Heart left ventricle (tissue), 16 donors: Measurements from ENCODE around the gene ANKLE1. TPM values are rescaled to one million over a fixed set of nuclear protein-coding genes. Genes with fewer than 3 reads are reported as not detected.

ENCODE experiments used
- ATAC-seq, 4 donors: fragments of 200-7000 bp; cut with Tn5 transposase; one replicate each; pipeline ENCODE4 v1.9.1; 2020 to 2022; ENCODE audit warnings: moderate library complexity in 4 of 4, mild to moderate bottlenecking in 3 of 4, moderate number of reproducible peaks in 1 of 4
- DNase-seq, 5 donors: peaks; one replicate each; pipeline ENCODE4 v3.0.0-alpha.2; 2020
- H3K27ac ChIP-seq, 12 donors: fragments of 200-600 bp; sonication (generic) in 4 of 12; one replicate each; pipeline versions ENCODE4 v1.5.0 to v1.8.0; 2016 to 2022; ENCODE audit warnings: mild to moderate bottlenecking in 2 of 12
- H3K27me3 ChIP-seq, 9 donors: fragments of 200-600 bp; sonication (generic) in 2 of 9; one replicate each; pipeline versions ENCODE4 v1.5.1 to v1.8.0; 2016 to 2022; ENCODE audit warnings: mild to moderate bottlenecking in 3 of 9
- H3K36me3 ChIP-seq, 9 donors: fragments of 200-600 bp; sonication (generic) in 2 of 9; one replicate each; pipeline versions ENCODE4 v1.5.0 to v1.8.0; 2018 to 2022; ENCODE audit warnings: mild to moderate bottlenecking in 2 of 9
- H3K4me1 ChIP-seq, 12 donors: fragments of 200-600 bp; sonication (generic) in 4 of 12; one replicate each; pipeline versions ENCODE4 v1.5.0 to v1.8.0; 2016 to 2022; ENCODE audit warnings: mild to moderate bottlenecking in 3 of 12
- H3K4me3 ChIP-seq, 12 donors: fragments of 200-600 bp; sonication (generic) in 4 of 12; one replicate each; pipeline versions ENCODE4 v1.5.0 to v1.8.0; 2017 to 2022; ENCODE audit warnings: mild to moderate bottlenecking in 9 of 12, moderate library complexity in 4 of 12
- H3K9me3 ChIP-seq, 12 donors: fragments of 200-600 bp; sonication (generic) in 4 of 12; one replicate each; pipeline versions ENCODE4 v1.5.0 to v1.8.0; 2016 to 2022; ENCODE audit warnings: mild to moderate bottlenecking in 1 of 12
- POLR2A ChIP-seq, 2 donors: fragments of 450-650 bp; IDR thresholded peaks; one replicate each; pipeline ENCODE4 v1.6.1; 2017; ENCODE audit warnings: antibody characterized with exemption in 2 of 2, mild to moderate bottlenecking in 2 of 2, moderate library complexity in 2 of 2
- WGBS, 4 donors: extraction: QIAGEN DNeasy Blood & Tissue Kit in 2 of 4; methylation state at CpG; one replicate each; pipeline versions ENCODE4 v1.1.5 to v1.1.7; 2013 to 2018; 5-methylcytosine and 5-hydroxymethylcytosine counted together
- intact Hi-C, 10 donors: fragments of 100-400 bp; cut with DNase I; formaldehyde crosslinking; loops; one replicate each; pipeline versions ENCODE4 v1.11.1 to v1.14.2; 2022
- polyA plus RNA-seq, 2 donors: library from polyadenylated mRNA; stranded (reverse); fragments of 200-250 nt; gene quantifications; one replicate each; pipeline ENCODE4 v1.2.3, GENCODE V29; 2013
- total RNA-seq, 9 donors: library from RNA; depleted of rRNA in 2 of 9; stranded (reverse); fragments of >200 nt in 2 of 9; fragmentation: NEBNext Ultra II Directional in 3 of 9; extraction: Animal tissue kit (Norgen Biotek cat#: 25700) in 3 of 9; gene quantifications; one replicate each; pipeline versions ENCODE4 v1.1.0 to v1.2.4, GENCODE V29; 2016 to 2023
- TF ChIP-seq, protein P1 (sequence below), 12 donors: fragments of 200-600 bp; sonication (generic) in 4 of 12; IDR thresholded peaks; one replicate each; pipeline versions ENCODE4 v1.5.0 to v1.8.0; 2018 to 2022; ENCODE audit warnings: antibody characterized with exemption in 12 of 12, mild to moderate bottlenecking in 5 of 12
- donor health status: ischemic (EF 13 %, LVEDD 7.1; RV severe dilation, severe dysfunction).
- donor health status: healthy with polysubstance abuse.
- donor health status: DM: no; HTN: yes; CAD: no.
- donor health status: DM: no; HTN: no; CAD: no.
- donor health status: ischemic (EF 25% LVEDD 6.9; RV normal size, moderate dysfunction).
- donor health status: ischemic (EF 25% LVEDD 5.7; RV mildly dilated, moderate dysfunction).
- donor health status: healthy.
- donor health status: DM: yes; HTN: yes; CAD: no.
- donor health status: ischemic (EF 35%, LVEDD 5.7; RV mildly dilated, moderate dysfunction).
- donor health status: nonischemic (EF 11% LVEDD 7.7; RV severe dilation, severe dysfunction).
- donor health status: DM: yes; HTN: yes; CAD: no.
- donor health status: PGD.
- donor health status: ischemic (EF 29% LVEDD 5.4; RV normal size, mild dysfunction).
- donor health status: nonischemic (EF 23%, LVEDD 6.1; RV moderate dilation, normal function).

The ANKLE1 gene
- total and polyA plus RNA-seq, 11 donors = 0.07 to 0.44 (median 0.23) TPM; not detected in 2

DNA sequence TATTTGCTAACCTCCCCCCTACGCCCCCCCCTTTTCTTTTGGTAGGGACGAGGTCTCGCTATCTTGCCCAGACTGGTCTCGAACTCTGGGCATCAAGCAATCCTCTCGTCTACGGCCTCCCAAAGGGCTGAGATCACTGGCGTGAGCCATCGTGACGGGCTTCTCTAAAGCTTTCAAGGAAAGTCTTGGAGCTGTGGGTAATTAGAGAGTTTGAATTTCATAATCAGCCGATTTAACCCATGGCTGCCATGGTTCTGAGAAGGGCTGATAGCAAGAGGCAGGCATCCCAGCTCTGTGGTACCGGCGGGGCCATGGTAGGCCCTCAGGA lies 22.2 kb downstream of the ANKLE1 start:
- peak overlapping the region in 6 of 12 donors; percentile 72 to 99 (median 85) for H3K4me3 ChIP-seq
- WGBS, 4 donors = 60 to 73% (median 61%) methylated on average over 11 to 12 of the region's 12 CpGs
- peak overlapping the region in 10 of 12 donors; percentile 66 to 96 (median 94) for H3K27ac ChIP-seq
- peaks cover 3 to 50% (median 35%) of the 10 kb centered on the region in 12 donors for H3K4me1 ChIP-seq
- intact Hi-C loops = loop anchor here in 1 of 10 donors (2.0 kb wide), 1 partner anchor 33 kb away; the partner anchor contains the start of gene GTPBP3
- H3K36me3 ChIP-seq = peaks cover 0 to 17% (median 0%) of the 10 kb centered on the region in 9 donors
- H3K27me3 ChIP-seq = no peaks in the 10 kb centered on the region
- DNase-seq (no peak), ATAC-seq (no peak)
- no peaks in the 10 kb centered on the region for H3K9me3 ChIP-seq
- no peak for TF ChIP-seq POLR2A (IDR thresholded peaks at IDR 0.05)
- TF ChIP-seq, protein P1, sequence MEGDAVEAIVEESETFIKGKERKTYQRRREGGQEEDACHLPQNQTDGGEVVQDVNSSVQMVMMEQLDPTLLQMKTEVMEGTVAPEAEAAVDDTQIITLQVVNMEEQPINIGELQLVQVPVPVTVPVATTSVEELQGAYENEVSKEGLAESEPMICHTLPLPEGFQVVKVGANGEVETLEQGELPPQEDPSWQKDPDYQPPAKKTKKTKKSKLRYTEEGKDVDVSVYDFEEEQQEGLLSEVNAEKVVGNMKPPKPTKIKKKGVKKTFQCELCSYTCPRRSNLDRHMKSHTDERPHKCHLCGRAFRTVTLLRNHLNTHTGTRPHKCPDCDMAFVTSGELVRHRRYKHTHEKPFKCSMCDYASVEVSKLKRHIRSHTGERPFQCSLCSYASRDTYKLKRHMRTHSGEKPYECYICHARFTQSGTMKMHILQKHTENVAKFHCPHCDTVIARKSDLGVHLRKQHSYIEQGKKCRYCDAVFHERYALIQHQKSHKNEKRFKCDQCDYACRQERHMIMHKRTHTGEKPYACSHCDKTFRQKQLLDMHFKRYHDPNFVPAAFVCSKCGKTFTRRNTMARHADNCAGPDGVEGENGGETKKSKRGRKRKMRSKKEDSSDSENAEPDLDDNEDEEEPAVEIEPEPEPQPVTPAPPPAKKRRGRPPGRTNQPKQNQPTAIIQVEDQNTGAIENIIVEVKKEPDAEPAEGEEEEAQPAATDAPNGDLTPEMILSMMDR (IDR thresholded peaks at IDR 0.05) = no peak

DNA sequence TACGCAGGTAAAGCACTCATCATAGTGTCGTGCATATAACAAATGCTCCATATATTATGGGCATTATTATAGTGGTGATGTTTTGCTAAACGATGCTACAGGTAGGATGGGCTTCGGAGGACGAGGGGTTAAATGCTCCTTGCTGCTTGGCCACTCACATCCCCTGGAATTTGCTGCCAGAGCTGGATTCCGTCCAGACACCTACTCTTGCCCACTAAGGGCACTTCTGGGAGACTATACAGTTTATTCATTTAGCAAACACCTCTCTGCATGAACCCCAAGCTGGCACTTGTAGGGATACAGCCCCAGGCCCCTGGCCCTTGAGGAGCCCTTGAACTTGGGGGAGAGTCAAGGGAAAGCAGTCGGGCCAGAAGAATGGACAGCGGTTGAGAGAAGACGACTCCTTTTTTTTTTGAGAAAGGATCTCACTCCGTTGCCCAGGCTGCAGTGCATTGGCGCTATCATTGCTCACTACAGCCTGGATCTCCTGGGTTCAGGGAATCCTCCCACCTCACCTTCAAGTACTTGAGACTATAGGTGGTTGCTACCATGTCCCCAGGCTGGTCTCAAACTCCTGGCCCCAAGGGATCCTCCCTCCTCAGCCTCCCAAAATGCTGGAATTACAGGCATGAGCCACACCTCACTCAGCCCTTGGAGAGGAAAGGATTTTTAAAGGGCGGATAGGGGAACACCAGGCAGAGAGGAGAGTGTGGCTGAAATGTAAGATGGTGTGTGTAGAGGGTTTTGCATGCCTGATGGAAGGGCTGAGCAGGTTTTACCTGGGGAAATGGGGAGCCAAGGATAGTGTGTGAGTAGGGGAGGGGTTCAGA lies 22.9 kb downstream of the ANKLE1 start:
- 55 to 61% (median 56%) methylated on average over 12 of the region's 12 CpGs for WGBS, 4 donors
- intact Hi-C loops = loop anchor here in 1 of 10 donors (2.0 kb wide), 1 partner anchor 32 kb away; the partner anchor contains the start of gene GTPBP3
- peaks cover 3 to 52% (median 35%) of the 10 kb centered on the region in 12 donors for H3K4me1 ChIP-seq

DNA sequence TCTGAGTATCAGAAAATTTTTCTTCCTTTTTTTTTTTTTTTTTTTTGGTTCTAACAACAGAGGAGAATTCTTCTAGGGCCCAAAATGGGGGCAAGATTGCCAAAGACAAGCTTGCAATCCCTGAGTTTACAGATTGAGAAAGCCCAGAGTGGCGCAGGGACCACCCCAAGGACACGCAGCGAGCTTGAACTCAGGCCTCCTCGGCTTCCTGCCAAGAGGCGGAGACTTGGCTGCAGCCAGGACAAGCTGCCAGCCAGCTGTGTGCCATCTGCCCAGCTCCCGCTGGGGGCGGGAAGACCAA lies 23.5 kb downstream of the ANKLE1 start:
- DNase-seq = no peak
- Histone ChIP-seq H3K4me1 (peaks cover 5 to 56% (median 39%) of the 10 kb centered on the region in 12 donors), H3K27me3 (no peaks in the 10 kb centered on the region), H3K27ac (peak overlapping the region; percentile 49 to 97 (median 95)), H3K4me3 (peak overlapping the region; percentile 55 to 88 (median 71)), H3K36me3 (peaks cover 0 to 11% (median 0%) of the 10 kb centered on the region in 9 donors), H3K9me3 (no peaks in the 10 kb centered on the region)
- TF ChIP-seq POLR2A (IDR thresholded peaks at IDR 0.05) = no peak
- TF ChIP-seq, protein P1 (IDR thresholded peaks at IDR 0.05) = no peak
- no peak for ATAC-seq
- WGBS, 4 donors = 4 to 8% (median 5%) methylated on average over 5 to 7 of the region's 7 CpGs
- intact Hi-C loops = loop anchor here in 1 of 10 donors (2.0 kb wide), 1 partner anchor 32 kb away; the partner anchor contains the start of gene GTPBP3

More for the DNA sequence above, 22.9 kb downstream of the ANKLE1 start:
- H3K27me3 ChIP-seq = no peaks in the 10 kb centered on the region
- DNase-seq (no peak), ATAC-seq (no peak)
- peak overlapping the region; percentile 49 to 97 (median 95) for H3K27ac ChIP-seq
- TF ChIP-seq, protein P1 (IDR thresholded peaks at IDR 0.05) = no peak
- no peak for TF ChIP-seq POLR2A (IDR thresholded peaks at IDR 0.05)
- H3K4me3 ChIP-seq = peak overlapping the region in 4 of 12 donors; percentile 71 to 81 (median 79)
- H3K9me3 ChIP-seq = no peaks in the 10 kb centered on the region
- peaks cover 0 to 15% (median 0%) of the 10 kb centered on the region in 9 donors for H3K36me3 ChIP-seq
